HG03469 (cell line): Measurements from ENCODE around the gene TRIM58.
A peak's percentile ranks its signal among the peaks of the same experiment; 100 is the strongest.

Experiments
- ATAC-seq: cut with Tn5 transposase; IDR thresholded peaks from one replicate; pipeline ENCODE4 v1.9.1; 2021; ENCODE audit warnings: mild to moderate bottlenecking, moderate library complexity, moderate number of reproducible peaks; ENCODE audit not compliant: unreplicated experiment

TRIM58 gene

GRCh38 chr1:247857069-247857984 lies at the start of gene TRIM58:
TRIM58 (plus strand) TSS chr1:247857187; CDS start chr1:247857247, 60 bp downstream.
- peak; percentile 51 for ATAC-seq

GRCh38 chr1:247812637-247813036 lies 44.4 kb upstream of the TRIM58 start:
- ATAC-seq, result no peak

- no peak for ATAC-seq
Measured at GRCh38 chr1:247822060-247822459, 34.9 kb upstream of the TRIM58 start.

GRCh38 chr1:247824023-247824422 lies 33.0 kb upstream of the TRIM58 start, which contains the start of gene OR14A16:
OR14A16 (minus strand) TSS chr1:247824119; CDS start chr1:247815729, 8,390 bp downstream.
- no peak for ATAC-seq

GRCh38 chr1:247825362-247825761 lies 31.6 kb upstream of the TRIM58 start:
- ATAC-seq, result no peak

GRCh38 chr1:247829656-247830055 lies 27.3 kb upstream of the TRIM58 start:
- no peak for ATAC-seq

GRCh38 chr1:247833601-247834000 lies 23.4 kb upstream of the TRIM58 start:
- ATAC-seq, result no peak

GRCh38 chr1:247840818-247841217 lies 16.2 kb upstream of the TRIM58 start:
- ATAC-seq, result no peak

GRCh38 chr1:247841796-247842195 lies 15.2 kb upstream of the TRIM58 start, which contains the start of gene OR11L1:
OR11L1 (minus strand) TSS chr1:247841896; CDS start chr1:247841896, 0 bp downstream.
- no peak for ATAC-seq

- no peak for ATAC-seq
Measured at GRCh38 chr1:247843411-247843810, 13.6 kb upstream of the TRIM58 start.

- ATAC-seq, result no peak
Measured at GRCh38 chr1:247845011-247845692, 11.8 kb upstream of the TRIM58 start.

GRCh38 chr1:247845693-247846017 lies 11.3 kb upstream of the TRIM58 start:
- ATAC-seq, result no peak

- no peak for ATAC-seq
Measured at GRCh38 chr1:247848346-247848745, 8.6 kb upstream of the TRIM58 start.

- ATAC-seq, result no peak
Measured at GRCh38 chr1:247849616-247850015, 7.4 kb upstream of the TRIM58 start.

- no peak for ATAC-seq
Measured at GRCh38 chr1:247854899-247855545, 2.0 kb upstream of the TRIM58 start.

GRCh38 chr1:247855911-247856310 lies 1.1 kb upstream of the TRIM58 start:
- ATAC-seq, result no peak

- no peak for ATAC-seq
Measured at GRCh38 chr1:247857985-247858619, 1.1 kb downstream of the TRIM58 start.

GRCh38 chr1:247862756-247863155 lies 5.8 kb downstream of the TRIM58 start:
- ATAC-seq, result no peak

- no peak for ATAC-seq
Measured at GRCh38 chr1:247864644-247865043, 7.7 kb downstream of the TRIM58 start.

GRCh38 chr1:247865416-247865815 lies 8.4 kb downstream of the TRIM58 start:
- ATAC-seq, result no peak

GRCh38 chr1:247883346-247883745 lies 26.4 kb downstream of the TRIM58 start:
- no peak for ATAC-seq
